H1 (cell line): ENCODE data around the gene GSTT2. TPM values are rescaled to one million over a fixed set of nuclear protein-coding genes. Genes with fewer than 3 reads are reported as not detected.

Experiments
- CHD2 ChIP-seq: IDR thresholded peaks from 2 replicates; pipeline ENCODE4 v1.6.1; 2012; ENCODE audit warnings: low read length, improper control_type of control experiment
- HDAC6 ChIP-seq: IDR thresholded peaks from one replicate; pipeline ENCODE4 v1.7.1; 2012; ENCODE audit warnings: low read depth, mild to moderate bottlenecking, inconsistent platforms, low read length, moderate library complexity
- TAF7 ChIP-seq: optimal IDR thresholded peaks from 2 replicates; pipeline ENCODE3; 2011; ENCODE audit warnings: low read depth, mild to moderate bottlenecking, inconsistent platforms, low read length, moderate library complexity, borderline replicate concordance
- polyA plus RNA-seq, 7 experiments: library from polyadenylated mRNA; depleted of rRNA in 3 of 7; stranded (reverse) in 5 of 7; unstranded in 2 of 7; fragments of >200 nt in 5 of 7; fragments of 200-250 nt in 2 of 7; gene quantifications; 1 replicate in 5 of 7; 2 replicates in 1 of 7; 4 replicates in 1 of 7; pipeline versions ENCODE4 v1.2.1 to v1.2.3, GENCODE V29; 2011 to 2013; ENCODE audit warnings: missing spikeins in 2 of 7, mixed read lengths in 2 of 7
- total RNA-seq: library from RNA; stranded (reverse); fragmentation: NEBNext Ultra II Directional; extraction: Animal tissue kit (Norgen Biotek cat#: 25700); gene quantifications from 2 replicates; pipeline ENCODE4 v1.2.1, GENCODE V29; 2021
- TF ChIP-seq, protein P1 (sequence below), 3 experiments: IDR thresholded peaks; 1 replicate in 2 of 3; 2 replicates in 1 of 3; pipeline versions ENCODE4 v1.5.1 to v1.6.1; 2011; ENCODE audit warnings: low read length in 3 of 3, mild to moderate bottlenecking in 3 of 3, inconsistent platforms in 2 of 3, low read depth in 1 of 3, moderate library complexity in 1 of 3; ENCODE audit not compliant: insufficient read depth in 1 of 3; ENCODE audit errors: control extremely low read depth in 1 of 3

Gene GSTT2
- total and polyA plus RNA-seq, 2 of the 8 experiments (the other 6 are each of a cell fraction or from before 2014, with no cell fraction given), result 1.1 to 1.5 TPM

DNA sequence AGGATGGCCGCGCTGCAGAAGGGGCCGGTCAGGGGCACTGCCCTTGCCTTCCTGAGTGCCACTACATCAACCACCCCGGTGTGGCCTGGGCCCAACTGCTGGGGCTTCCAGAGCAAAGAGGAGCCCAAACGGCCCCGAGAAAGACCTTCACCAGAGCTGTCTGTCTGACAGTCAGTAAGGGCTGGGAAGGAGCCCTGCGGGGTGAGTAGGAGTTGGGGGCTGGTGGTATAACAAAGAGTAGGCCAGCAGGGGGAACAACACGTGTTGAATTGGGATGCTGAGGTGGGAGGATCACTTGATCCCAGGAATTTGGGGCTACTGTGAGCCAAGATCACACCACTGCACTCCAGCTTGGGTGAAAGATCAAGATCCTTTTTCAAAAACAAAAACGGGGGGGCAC lies 21.4 kb downstream of the GSTT2 start (continued):
- TF ChIP-seq, protein P1, sequence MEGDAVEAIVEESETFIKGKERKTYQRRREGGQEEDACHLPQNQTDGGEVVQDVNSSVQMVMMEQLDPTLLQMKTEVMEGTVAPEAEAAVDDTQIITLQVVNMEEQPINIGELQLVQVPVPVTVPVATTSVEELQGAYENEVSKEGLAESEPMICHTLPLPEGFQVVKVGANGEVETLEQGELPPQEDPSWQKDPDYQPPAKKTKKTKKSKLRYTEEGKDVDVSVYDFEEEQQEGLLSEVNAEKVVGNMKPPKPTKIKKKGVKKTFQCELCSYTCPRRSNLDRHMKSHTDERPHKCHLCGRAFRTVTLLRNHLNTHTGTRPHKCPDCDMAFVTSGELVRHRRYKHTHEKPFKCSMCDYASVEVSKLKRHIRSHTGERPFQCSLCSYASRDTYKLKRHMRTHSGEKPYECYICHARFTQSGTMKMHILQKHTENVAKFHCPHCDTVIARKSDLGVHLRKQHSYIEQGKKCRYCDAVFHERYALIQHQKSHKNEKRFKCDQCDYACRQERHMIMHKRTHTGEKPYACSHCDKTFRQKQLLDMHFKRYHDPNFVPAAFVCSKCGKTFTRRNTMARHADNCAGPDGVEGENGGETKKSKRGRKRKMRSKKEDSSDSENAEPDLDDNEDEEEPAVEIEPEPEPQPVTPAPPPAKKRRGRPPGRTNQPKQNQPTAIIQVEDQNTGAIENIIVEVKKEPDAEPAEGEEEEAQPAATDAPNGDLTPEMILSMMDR (IDR thresholded peaks at IDR 0.05; ENCODE audit: control extremely low read depth in 1 of 3, insufficient read depth in 1 of 3, low read depth in 1 of 3, low read length in 3 of 3), result peak in 2 of 3 experiments; percentile 18 to 32; a peak in 2 of 4 replicates
- no peak for TF ChIP-seq CHD2
- no peak for TF ChIP-seq TAF7
- TF ChIP-seq HDAC6, result no peak
